KOPT-K1 (cell line): ENCODE measurements around the gene FAIM2.
"Not testable (repeated sequence)": the region's sequence is repeated elsewhere in the genome, so short reads cannot be mapped to it uniquely, and the experiment has no call there.

ENCODE experiments used
- H3K27ac ChIP-seq: fragments of 200-600 bp; sonication (generic); 2 replicates; pipeline ENCODE4 v1.5.1; 2016; ENCODE audit warnings: antibody characterized with exemption, mild to moderate bottlenecking, low read depth, low read length; ENCODE audit not compliant: poor library complexity, severe bottlenecking
- H3K36me3 ChIP-seq: fragments of 200-600 bp; sonication (generic); 2 replicates; pipeline ENCODE4 v1.5.1; 2017; ENCODE audit warnings: antibody characterized with exemption, mild to moderate bottlenecking, low read length, moderate library complexity; ENCODE audit not compliant: insufficient read depth
- H3K9me3 ChIP-seq: fragments of 200-600 bp; sonication (generic); 2 replicates; pipeline ENCODE4 v1.5.1; 2017; ENCODE audit warnings: antibody characterized with exemption, low read length, mild to moderate bottlenecking; ENCODE audit not compliant: insufficient read depth, poor library complexity, severe bottlenecking

FAIM2 gene

DNA sequence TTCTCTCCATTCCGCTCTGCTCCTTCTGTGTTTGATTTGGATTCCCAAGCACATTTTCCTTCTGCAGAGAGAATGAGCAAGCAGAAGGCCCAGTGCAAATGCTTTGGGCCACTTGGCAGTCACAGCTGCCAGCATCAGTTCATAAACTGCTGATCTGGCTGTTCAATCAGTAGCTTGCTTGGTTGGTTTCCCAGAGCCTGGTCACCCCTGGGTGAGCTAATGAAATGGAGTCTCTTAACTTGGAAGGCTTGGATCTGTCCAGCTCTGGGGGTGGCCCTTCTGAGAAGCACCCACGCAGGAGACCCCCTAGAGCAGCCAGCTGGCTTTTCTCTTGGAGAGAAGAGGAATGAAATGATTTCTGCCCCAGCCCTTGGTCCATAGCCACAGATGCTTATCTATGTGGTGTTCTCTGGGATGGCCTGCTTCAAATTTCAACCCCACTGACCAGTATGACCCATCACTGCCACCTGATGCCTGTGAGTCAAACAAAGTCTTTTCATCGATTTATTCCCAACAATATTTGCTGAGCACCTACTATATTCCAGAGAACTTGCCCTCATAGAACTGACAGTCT is 30.3 kb downstream of the FAIM2 start:
- H3K36me3 ChIP-seq, result no peaks in the 10 kb centered on the region
- no peak overlapping the region for H3K27ac ChIP-seq
- no peaks in the 10 kb centered on the region for H3K9me3 ChIP-seq

DNA sequence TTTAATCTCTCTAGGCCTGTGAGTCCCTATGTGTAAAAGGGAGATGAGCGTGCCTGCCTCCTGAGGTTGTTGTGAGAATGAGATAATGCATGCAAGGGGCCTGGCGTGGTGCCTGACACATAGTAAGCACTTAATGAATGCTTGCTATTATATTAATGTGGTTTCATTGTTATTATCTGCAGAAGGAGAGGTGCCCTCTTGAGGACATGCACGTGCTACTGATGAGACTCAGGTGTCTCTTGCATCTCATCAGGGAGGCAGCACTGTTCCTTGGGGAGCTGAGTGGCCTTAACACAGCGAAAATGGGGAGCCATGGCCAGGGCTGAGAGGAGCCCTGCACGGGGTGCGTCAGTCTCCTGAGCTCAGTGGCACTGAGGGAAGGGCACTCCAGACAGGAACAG is 30.9 kb downstream of the FAIM2 start:
- H3K9me3 ChIP-seq, result no peaks in the 10 kb centered on the region
- H3K36me3 ChIP-seq, result no peaks in the 10 kb centered on the region
- H3K27ac ChIP-seq, result no peak overlapping the region

DNA sequence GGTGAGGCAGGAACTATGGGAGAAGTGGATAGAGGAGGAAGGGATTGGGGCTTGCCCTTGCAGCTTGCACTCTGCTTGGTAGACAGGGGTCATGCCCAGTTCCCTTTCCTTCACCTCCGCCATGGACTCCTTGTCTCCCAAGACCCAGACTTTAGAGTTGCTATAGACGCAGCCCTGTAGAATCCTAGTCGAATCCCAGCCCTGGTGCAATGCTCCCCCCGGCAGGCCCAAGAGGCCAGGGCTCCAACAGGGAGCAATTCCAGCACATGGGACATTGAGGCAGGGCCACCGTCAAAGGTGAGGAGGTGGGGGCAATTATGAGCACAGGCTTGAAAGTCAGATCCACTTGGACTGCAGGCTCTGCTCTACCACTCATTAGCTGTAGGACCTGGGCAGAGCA is 31.3 kb downstream of the FAIM2 start:
- Histone ChIP-seq H3K27ac (no peak overlapping the region), H3K36me3 (no peaks in the 10 kb centered on the region), H3K9me3 (no peaks in the 10 kb centered on the region)

DNA sequence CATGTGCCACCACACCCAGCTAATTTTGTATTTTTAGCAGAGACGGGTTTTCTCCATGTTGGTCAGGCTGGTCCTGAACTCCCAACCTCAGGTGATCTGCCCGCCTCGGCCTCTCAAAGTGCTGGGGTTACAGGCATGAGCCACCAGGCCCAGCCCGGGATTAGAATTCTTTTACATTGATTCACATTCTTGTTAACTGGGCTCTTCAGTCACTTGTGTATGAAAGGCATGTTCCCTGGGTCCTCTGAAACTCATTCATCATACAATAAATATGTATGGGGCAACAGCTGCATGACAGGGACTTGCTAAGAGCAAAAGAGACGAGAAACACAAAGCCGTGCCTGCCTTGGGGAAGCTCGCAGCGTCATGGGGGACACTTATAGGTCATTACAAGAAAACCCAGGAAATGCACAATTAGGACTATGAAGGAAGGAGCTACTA is 31.9 kb downstream of the FAIM2 start:
- not testable (repeated sequence) for H3K9me3 ChIP-seq, H3K27ac ChIP-seq, H3K36me3 ChIP-seq

DNA sequence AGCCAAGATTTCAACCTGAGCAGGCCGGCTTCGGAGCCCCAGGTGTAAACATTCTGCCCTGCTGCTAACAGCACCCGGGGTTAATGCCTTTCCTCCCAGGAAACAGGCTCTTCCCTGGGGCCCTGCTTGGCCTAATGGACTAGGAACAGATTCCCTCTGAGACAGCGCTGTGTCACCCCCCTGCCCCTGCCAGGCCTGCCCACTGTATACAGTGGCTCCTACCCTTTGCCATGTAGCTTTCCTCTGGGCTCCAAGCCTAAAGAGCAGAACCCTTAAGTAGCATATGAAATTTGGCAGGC is 32.5 kb downstream of the FAIM2 start:
- H3K36me3 ChIP-seq, result no peaks in the 10 kb centered on the region
- H3K9me3 ChIP-seq, result no peaks in the 10 kb centered on the region
- no peak overlapping the region for H3K27ac ChIP-seq

DNA sequence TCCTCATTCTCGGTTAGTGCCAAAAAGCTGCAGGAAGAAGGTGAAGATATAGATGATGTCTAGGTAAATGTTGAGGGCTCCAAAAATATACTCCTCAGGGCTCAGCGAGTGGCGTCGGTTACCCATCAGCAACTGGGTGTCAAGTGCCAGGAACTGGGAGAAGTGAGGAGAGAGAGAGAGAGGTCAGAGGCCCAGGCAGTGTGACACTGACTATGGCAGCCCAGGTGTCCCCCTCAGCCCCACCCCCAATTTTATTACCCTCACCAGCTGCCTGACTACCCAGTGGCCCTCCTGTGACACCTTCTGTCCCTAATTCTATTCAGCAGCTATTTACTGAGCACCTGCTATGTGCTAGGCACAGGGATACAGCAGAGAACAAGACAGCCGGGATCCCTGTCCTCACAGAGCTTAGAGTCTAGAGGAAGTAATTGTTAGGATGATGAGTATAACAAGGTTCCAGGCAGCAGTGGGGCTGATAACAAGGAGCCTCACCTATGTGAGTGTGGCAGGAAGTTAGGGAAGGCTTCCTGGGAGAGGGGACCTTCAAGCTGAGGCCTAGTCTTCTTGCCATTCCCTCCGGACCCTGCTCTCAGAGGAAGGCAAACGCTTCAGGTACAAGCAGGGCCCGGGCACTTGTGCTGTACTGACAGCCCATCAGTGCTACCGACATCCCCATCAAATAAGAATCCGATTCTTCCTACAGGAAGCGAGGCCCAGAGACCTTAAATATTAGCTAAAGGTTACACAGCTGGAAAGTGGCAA is 33.0 kb downstream of the FAIM2 start:
- H3K9me3 ChIP-seq, result no peaks in the 10 kb centered on the region
- H3K36me3 ChIP-seq, result no peaks in the 10 kb centered on the region
- H3K27ac ChIP-seq, result no peak overlapping the region

DNA sequence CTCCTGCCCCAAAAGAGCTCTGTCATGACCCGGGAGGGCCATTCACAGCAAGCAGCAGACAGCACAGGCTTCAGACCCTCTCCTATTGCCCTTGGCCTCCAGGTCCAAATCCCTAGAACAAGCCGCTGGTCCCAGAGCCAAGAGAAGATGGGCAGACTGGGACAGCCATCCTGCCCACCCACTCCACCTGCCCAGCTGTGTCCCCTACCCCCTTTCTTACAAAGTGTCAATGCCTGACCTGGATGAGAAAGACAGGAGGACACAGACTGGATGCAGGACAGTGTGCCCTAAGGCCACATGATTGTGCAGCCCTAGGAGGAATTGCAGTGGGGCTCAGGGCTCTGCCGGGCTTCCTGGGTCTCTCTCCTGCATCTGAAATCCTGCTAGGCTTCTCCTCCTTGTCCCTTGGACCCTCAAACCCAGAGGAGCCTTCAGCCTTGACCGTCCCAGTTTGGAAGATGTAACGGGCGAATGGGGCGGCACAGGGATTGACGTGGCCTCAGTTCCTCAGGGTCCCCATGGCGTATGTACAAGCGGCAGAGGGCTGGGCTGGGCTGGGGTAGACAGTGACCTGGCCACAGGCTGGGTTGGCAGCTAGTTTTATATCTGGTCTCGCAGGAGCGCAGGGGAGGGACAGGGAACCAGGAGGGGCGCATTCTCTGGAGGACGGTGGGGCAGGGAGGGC is 33.7 kb downstream of the FAIM2 start:
- H3K36me3 ChIP-seq, result no peaks in the 10 kb centered on the region
- H3K27ac ChIP-seq, result no peak overlapping the region
- H3K9me3 ChIP-seq, result no peaks in the 10 kb centered on the region

DNA sequence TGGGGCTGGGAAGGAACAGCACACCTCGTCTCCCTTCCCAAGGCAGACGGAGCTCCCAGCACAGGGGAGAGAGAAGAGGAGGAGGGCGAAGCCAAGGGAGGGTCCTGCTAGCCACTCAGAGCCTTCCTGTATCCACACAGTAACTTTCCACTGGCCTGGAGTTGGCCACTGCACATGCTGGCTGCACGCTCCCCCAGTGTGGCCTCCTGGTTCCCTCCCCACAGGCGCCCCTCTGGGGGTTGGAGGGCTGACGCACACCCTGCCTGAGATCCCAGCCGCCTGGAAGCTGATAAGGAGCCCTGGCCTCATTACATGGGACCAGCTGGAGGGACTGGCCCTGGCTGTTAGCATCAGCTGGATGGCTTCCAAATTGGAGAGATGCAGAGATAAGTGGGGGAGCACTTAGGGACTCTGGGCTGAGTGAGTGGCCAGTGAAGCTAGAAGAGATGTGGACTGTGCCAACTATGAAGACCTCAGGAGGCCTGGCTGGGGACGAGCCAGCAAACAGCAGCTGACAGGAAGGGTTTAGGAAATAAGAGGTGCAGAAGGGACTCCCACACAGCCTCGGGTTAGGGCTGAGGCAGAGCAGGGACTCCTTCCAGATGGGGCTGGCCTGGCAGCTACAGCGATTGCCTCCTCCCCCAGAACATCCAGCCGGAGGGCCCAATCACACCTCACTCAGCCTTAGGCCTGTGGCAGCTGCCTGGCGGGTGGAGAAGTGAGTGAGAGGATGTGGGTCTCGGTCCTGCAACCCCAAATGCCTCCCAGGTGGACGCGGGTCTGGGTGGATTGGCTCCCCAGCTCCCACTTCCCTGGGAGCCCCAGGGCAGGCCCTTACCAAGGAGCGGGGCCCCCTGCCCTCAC is 34.5 kb downstream of the FAIM2 start:
- H3K36me3 ChIP-seq, result no peaks in the 10 kb centered on the region
- H3K9me3 ChIP-seq, result no peaks in the 10 kb centered on the region
- H3K27ac ChIP-seq, result no peak overlapping the region

DNA sequence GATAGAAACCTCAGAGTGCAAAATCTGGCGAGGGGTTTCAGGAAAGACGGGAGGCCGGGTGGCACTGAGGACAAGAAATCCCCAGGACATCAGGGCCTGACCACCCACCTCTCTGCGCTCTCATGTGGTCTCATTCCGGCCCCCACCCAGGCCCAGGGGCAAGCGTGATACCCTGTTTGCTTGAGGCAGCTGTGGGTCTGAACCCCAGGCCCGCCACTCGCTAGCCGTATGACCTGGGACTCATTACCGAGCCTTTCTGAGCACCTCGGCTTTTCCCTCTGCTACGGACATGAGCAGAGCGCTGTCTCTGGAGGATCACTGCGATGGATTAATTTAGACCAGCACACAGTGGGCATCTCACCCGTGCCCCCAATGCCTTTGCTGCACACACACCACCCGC is 35.3 kb downstream of the FAIM2 start:
- Histone ChIP-seq H3K36me3 (no peaks in the 10 kb centered on the region), H3K27ac (no peak overlapping the region), H3K9me3 (no peaks in the 10 kb centered on the region)

DNA sequence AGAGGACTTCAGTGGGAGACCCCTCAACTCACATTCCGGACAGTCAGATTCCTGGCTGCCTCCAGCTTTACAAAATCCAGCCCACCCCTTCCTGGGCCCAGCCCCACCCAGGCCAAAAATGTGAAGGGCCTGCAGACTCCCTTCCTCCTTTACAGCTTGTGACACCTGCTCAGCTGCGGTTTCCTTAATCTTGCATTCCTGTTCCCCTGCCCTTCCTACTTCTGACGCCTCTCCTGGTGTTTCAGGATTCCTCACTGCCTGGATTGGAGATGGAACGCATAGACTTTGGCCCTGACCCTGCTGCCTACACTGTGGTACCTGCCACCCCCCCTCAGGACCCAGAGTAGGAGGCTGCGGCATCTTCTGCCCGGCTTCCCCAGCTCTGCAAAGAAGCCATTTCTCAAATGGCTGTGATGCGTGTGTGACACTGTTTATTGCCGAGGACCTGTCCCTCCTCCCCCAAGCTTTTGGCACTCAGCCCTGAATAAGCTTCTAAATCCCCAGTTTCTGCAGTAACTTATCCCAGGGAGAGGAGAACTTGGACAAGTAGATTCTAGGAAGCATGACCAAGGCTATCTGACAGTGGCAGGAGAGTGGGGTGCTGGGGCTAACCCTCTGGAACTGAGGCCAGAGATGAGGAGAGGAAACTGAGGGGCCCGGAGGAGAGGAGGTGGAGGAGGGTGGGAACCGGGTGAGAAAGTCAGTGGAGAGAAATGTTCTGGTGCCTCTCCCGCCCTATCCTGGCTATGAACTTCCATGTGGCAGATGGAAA is 35.9 kb downstream of the FAIM2 start:
- H3K9me3 ChIP-seq, result no peaks in the 10 kb centered on the region
- H3K27ac ChIP-seq, result no peak overlapping the region
- H3K36me3 ChIP-seq, result no peaks in the 10 kb centered on the region

DNA sequence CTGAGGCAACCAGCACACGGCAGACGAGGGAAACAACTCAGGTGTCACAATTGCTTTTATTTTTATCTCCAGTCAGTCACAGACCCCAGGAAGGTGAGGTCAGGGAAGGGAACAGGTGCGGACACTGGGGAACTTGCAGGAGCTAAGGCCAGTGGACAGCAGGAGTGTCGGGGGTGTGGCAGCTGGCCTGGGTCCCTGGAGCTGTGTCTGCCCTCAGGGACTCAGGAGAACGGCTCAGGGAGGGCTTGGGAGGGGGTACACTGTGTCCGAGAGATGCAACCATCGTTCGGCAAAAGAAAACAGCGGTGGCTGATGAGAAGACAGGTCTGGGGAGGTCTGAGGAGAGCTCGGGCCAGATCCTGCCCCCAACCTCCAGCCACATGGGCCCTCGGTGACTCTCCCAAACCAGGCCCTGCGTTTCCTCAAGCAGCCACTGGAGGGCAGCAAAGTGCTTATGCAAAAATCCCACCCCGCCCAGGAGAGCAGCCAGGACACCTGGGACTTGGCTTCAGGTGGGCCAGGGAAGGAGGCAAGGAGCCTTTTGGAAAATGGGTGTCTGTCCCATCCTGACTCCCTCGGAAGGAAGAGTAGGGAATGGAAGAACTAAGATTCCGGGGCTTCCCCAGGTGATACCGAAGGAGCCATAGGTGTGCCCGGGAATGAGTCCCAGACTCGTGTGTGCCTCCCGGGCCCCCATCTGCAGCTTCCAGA is 36.7 kb downstream of the FAIM2 start:
- H3K36me3 ChIP-seq, result no peaks in the 10 kb centered on the region
- no peaks in the 10 kb centered on the region for H3K9me3 ChIP-seq
- H3K27ac ChIP-seq, result no peak overlapping the region

DNA sequence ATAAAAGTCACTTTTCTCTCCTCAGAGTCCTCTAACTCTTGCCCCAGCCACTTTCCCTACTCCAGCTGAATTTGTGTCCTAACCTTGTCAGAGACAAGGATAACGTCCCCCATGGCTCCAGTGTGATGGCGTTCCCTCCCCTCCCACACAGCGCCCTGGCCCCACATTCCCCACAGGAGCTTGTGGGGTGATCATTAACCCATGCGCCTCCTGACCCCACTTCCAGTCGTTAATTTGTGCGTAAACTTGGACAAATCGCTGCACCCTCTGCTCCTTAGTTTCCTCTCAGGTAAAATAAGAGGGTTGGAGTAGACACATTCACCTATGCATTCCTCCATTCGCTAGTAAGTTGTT is 37.9 kb downstream of the FAIM2 start:
- Histone ChIP-seq H3K27ac (no peak overlapping the region), H3K36me3 (no peaks in the 10 kb centered on the region), H3K9me3 (no peaks in the 10 kb centered on the region)

DNA sequence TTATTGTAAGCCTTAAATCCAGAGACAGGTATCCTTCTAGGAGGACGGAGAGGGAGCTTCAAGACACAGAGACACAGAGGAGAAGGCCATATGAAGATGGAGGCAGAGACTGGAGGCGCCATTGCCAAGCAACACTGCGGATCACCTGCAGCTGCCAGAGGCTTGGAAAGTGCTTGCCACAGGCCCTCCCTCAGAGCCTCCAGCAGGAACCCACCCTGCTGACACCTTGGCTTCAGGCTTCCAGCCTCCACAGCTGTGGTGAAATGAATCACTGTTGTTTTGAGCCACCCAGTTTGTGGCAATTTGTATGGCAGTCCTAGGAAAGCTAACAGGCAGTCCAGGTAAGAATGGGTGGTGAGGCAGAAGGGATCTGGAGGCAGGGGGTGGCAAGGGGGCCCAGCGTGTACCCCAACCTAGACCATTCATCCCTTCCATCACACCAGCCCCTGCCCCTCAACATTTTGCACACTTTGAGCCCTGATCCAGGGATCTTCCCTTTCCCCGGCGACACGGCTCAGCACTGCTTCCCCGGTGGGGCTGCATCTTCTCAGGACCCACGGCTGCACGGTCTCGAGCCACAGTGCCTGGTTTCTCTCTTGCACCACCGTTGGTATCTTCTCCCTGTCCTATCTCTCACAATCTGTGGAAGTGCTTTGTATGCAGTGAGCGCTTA is 38.5 kb downstream of the FAIM2 start:
- no peaks in the 10 kb centered on the region for H3K9me3 ChIP-seq
- no peak overlapping the region for H3K27ac ChIP-seq
- no peaks in the 10 kb centered on the region for H3K36me3 ChIP-seq

DNA sequence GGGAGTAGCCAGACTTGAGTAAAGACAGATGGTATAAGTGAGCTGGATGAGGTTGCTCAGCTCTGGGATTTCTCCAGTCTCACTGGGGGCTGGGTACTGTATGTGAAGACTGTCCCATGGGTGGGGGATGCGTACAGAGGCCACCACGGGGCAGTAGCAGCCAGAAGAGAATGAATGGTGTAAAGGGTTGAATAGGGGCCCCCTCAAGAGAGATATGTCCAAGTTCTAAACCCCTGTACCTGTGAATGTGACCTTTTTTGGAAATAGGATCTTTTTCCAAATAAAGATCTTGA is 39.0 kb downstream of the FAIM2 start:
- no peak overlapping the region for H3K27ac ChIP-seq
- H3K36me3 ChIP-seq, result no peaks in the 10 kb centered on the region
- H3K9me3 ChIP-seq, result no peaks in the 10 kb centered on the region
